Measurements from ENCODE around the gene CLCN2. TPM values are rescaled to one million over a fixed set of nuclear protein-coding genes. Genes with fewer than 3 reads are reported as not detected.

Gene CLCN2
- total and polyA plus RNA-seq, 2 donors = 0.85 to 7.0 TPM

DNA sequence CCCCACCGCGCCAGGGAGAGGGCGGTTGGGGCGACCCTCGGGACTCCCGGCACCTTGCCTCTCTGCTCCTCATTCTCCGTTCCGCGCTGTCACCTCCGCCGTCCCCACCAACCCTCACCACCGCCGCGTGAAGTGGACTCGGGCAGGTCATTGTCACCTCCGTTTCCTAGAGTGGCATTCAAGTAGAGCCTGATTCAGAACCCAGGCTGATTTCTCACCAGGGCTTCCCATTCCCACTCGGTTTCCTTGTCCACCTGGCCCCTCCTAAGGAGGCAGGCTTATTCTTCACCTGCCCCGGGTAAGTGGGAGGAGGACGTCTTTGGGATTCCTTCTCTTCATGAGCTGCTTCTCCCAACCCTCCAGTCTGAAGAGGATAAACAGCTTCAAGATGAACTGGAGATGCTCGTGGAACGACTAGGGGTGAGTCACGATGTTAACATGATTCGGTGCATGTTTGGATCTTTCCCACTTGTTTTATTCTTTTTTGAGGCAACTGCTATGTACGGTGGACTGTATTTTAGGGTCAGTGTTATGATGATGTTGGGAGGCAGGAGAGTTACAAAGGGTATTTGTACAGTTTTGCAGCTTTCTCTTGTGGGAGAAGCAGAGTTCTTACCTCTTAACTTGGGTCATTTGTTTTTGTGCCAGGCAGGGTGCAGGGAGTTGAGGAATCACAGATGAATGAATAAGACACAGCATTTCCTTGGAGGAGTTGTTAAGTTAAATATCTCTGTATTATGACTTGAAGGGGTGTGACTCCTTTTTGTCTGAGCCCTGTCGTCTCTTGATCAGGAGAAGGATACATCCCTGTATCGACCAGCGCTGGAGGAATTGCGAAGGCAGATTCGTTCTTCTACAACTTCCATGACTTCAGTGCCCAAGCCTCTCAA is 61.7 kb downstream of the CLCN2 start:
- Histone ChIP-seq H3K9me3 (ENCODE audit: control insufficient read depth in 2 of 2, insufficient read depth in 1 of 2, low read length in 1 of 2) (no peaks in the 10 kb centered on the region), H3K27ac (ENCODE audit: low read depth in 1 of 2, low read length in 1 of 2) (peak overlapping the region in 1 of 2 donors; percentile 72), H3K4me3 (ENCODE audit: low read length in 2 of 2) (peak overlapping the region; percentile 70 to 91), H3K36me3 (ENCODE audit: control insufficient read depth in 2 of 2, insufficient read depth in 2 of 2, low read length in 1 of 2) (peaks cover 34 to 45% of the 10 kb centered on the region in 2 donors), H3K4me1 (ENCODE audit: control insufficient read depth in 2 of 2, insufficient read depth in 2 of 2, low read length in 2 of 2) (peaks cover 10 to 14% of the 10 kb centered on the region in 2 donors), H3K27me3 (ENCODE audit: control insufficient read depth in 2 of 2, insufficient read depth in 1 of 2, low read length in 1 of 2) (peaks cover 0 to 5% of the 10 kb centered on the region in 2 donors)
- 22% methylated on average over 29 of the region's 29 CpGs for WGBS
- peak in 1 of 9 donors; percentile 26 for DNase-seq (ENCODE audit: low read depth in 6 of 9, low spot score in 9 of 9)

DNA sequence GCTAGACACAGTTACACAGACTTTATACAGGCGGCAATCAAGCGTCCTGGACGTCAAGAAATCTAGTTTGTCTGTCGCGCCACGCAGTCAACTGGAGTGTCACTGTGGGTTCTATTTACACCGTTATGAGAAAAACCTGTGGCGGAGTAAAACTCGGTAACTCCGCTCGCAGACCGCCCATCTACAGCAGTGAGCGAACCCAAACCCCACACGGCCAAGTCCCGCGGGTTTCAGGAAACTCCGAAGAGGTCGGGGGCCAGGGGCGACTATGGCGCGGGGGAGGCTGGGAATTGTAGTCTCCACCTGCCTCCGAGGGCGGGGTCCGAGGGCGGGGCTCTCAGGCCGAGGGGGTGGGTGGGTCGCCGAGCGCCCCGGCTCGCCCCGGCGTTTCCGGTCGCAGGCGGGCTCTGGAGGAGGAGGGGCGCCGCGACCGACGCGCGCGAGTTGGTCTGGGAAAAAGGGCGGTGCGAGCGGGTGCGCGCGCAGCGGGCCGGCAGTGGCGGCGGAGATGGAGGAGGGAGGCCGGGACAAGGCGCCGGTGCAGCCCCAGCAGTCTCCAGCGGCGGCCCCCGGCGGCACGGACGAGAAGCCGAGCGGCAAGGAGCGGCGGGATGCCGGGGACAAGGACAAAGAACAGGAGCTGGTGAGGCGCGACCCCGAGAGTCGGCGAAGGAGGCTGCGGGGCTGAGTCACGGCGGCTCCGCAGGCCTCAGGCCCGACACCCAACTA is 62.5 kb downstream of the CLCN2 start, which contains the start of gene PSMD2:
Gene PSMD2 (plus strand): TSS at position 483 of the 729 bp plus-strand sequence. CDS start 26 bp downstream, at position 509.
- Histone ChIP-seq H3K27me3 (ENCODE audit: control insufficient read depth in 2 of 2, insufficient read depth in 1 of 2, low read length in 1 of 2) (peaks cover 0 to 7% of the 10 kb centered on the region in 2 donors), H3K9me3 (ENCODE audit: control insufficient read depth in 2 of 2, insufficient read depth in 1 of 2, low read length in 1 of 2) (no peaks in the 10 kb centered on the region), H3K27ac (ENCODE audit: low read depth in 1 of 2, low read length in 1 of 2) (peak within 1 kb of the TSS; percentile 73 to 93), H3K4me1 (ENCODE audit: control insufficient read depth in 2 of 2, insufficient read depth in 2 of 2, low read length in 2 of 2) (peaks cover 10 to 14% of the 10 kb centered on the region in 2 donors), H3K4me3 (ENCODE audit: low read length in 2 of 2) (peak within 1 kb of the TSS; percentile 70 to 91), H3K36me3 (ENCODE audit: control insufficient read depth in 2 of 2, insufficient read depth in 2 of 2, low read length in 1 of 2) (peaks cover 27 to 37% of the 10 kb centered on the region in 2 donors)
- DNase-seq (ENCODE audit: low read depth in 6 of 9, low spot score in 9 of 9) = peak; percentile 82 to 98 (median 94)
- under 1% methylated on average over 78 of the region's 78 CpGs for WGBS

DNA sequence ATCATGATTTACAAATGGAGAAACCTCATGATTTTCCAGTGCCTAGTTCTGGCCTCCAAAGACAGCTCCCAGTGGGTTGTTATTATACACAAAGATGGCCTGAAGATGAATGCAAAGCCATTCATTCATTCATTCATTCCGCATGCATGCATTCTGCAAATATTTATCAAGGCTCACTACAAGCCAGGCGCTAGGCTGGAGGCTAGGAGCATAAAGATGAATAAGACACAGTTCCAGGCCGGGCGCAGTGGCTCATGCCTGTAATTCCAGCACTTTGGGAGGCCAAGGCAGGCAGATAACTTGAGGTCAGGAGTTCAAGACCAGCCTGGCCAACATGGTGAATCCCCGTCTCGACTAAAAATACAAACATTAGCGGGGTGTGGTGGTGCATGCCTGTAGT is 64.8 kb downstream of the CLCN2 start:
- DNase-seq (ENCODE audit: low read depth in 6 of 9, low spot score in 9 of 9) = no peak
- Histone ChIP-seq H3K9me3 (ENCODE audit: control insufficient read depth in 2 of 2, insufficient read depth in 1 of 2, low read length in 1 of 2) (no peaks in the 10 kb centered on the region), H3K36me3 (ENCODE audit: control insufficient read depth in 2 of 2, insufficient read depth in 2 of 2, low read length in 1 of 2) (peaks cover 4 to 14% of the 10 kb centered on the region in 2 donors), H3K4me1 (ENCODE audit: control insufficient read depth in 2 of 2, insufficient read depth in 2 of 2, low read length in 2 of 2) (peaks cover 10 to 14% of the 10 kb centered on the region in 2 donors), H3K27me3 (ENCODE audit: control insufficient read depth in 2 of 2, insufficient read depth in 1 of 2, low read length in 1 of 2) (peaks cover 0 to 17% of the 10 kb centered on the region in 2 donors), H3K27ac (ENCODE audit: low read depth in 1 of 2, low read length in 1 of 2) (no peak overlapping the region), H3K4me3 (ENCODE audit: low read length in 2 of 2) (no peak overlapping the region)
- 85% methylated on average over 7 of the region's 7 CpGs for WGBS

Other genes starting within 250 kb of the CLCN2 start
- 32.2 TPM for gene EIF2B5, start 226.2 kb downstream of the CLCN2 start, total RNA-seq
- gene EIF2B5, start 226.2 kb downstream of the CLCN2 start, polyA plus RNA-seq = 47.3 TPM
- gene DVL3, start 206.2 kb downstream of the CLCN2 start, total RNA-seq = 12.0 TPM
- 26.0 TPM for gene DVL3, start 206.2 kb downstream of the CLCN2 start, polyA plus RNA-seq
- 138 TPM for gene AP2M1, start 186.8 kb downstream of the CLCN2 start, total RNA-seq
- gene AP2M1, start 186.8 kb downstream of the CLCN2 start, polyA plus RNA-seq = 165 TPM
- gene ABCF3, start 175.4 kb downstream of the CLCN2 start, total RNA-seq = 25.0 TPM
- 60.6 TPM for gene ABCF3, start 175.4 kb downstream of the CLCN2 start, polyA plus RNA-seq
- 0.05 TPM for gene VWA5B2, start 132.0 kb downstream of the CLCN2 start, total RNA-seq
- 0.23 TPM for gene VWA5B2, start 132.0 kb downstream of the CLCN2 start, polyA plus RNA-seq
- gene ALG3, start 112.6 kb downstream of the CLCN2 start, total RNA-seq = 12.6 TPM
- 16.6 TPM for gene ALG3, start 112.6 kb downstream of the CLCN2 start, polyA plus RNA-seq
- 5.0 TPM for gene EEF1AKMT4, start 111.9 kb downstream of the CLCN2 start, total RNA-seq
- gene EEF1AKMT4, start 111.9 kb downstream of the CLCN2 start, polyA plus RNA-seq = 2.9 TPM
- not detected for gene CAMK2N2, start 100.1 kb downstream of the CLCN2 start, total RNA-seq
- gene CAMK2N2, start 100.1 kb downstream of the CLCN2 start, polyA plus RNA-seq = 0.14 TPM
- gene ECE2, start 85.6 kb downstream of the CLCN2 start, total RNA-seq = not detected
- gene ECE2, start 85.6 kb downstream of the CLCN2 start, polyA plus RNA-seq = not detected
- gene PSMD2, start 62.4 kb downstream of the CLCN2 start, total RNA-seq = 136 TPM
- 76.1 TPM for gene PSMD2, start 62.4 kb downstream of the CLCN2 start, polyA plus RNA-seq
- 69.0 TPM for gene EIF4G1, start 47.0 kb downstream of the CLCN2 start, total RNA-seq
- gene EIF4G1, start 47.0 kb downstream of the CLCN2 start, polyA plus RNA-seq = 97.5 TPM
- 3.4 TPM for gene FAM131A, start 24.0 kb downstream of the CLCN2 start, total RNA-seq
- gene FAM131A, start 24.0 kb downstream of the CLCN2 start, polyA plus RNA-seq = 11.7 TPM
- 76.0 TPM for gene POLR2H, start 105 bp upstream of the CLCN2 start, total RNA-seq
- 117 TPM for gene POLR2H, start 105 bp upstream of the CLCN2 start, polyA plus RNA-seq
- gene THPO, start 16.6 kb upstream of the CLCN2 start, total RNA-seq = not detected
- gene THPO, start 16.6 kb upstream of the CLCN2 start, polyA plus RNA-seq = 0.21 TPM
- 0.24 TPM for gene CHRD, start 18.4 kb upstream of the CLCN2 start, total RNA-seq
- 2.5 TPM for gene CHRD, start 18.4 kb upstream of the CLCN2 start, polyA plus RNA-seq
- 1.3 TPM for gene EPHB3, start 200.2 kb upstream of the CLCN2 start, total RNA-seq
- gene EPHB3, start 200.2 kb upstream of the CLCN2 start, polyA plus RNA-seq = 1.1 TPM